HG02588 (cell line): ENCODE results near the gene SNX20.

Source experiments
- ATAC-seq: cut with Tn5 transposase; IDR thresholded peaks from one replicate; pipeline ENCODE4 v1.9.1; 2021; ENCODE audit warnings: mild to moderate bottlenecking, moderate library complexity; ENCODE audit not compliant: unreplicated experiment

Gene SNX20

GRCh38 chr16:50705436-50706110 is 24.5 kb upstream of the SNX20 start:
- ATAC-seq, result no peak

- no peak for ATAC-seq
Observed at GRCh38 chr16:50704245-50704644, 23.1 kb upstream of the SNX20 start.

- no peak for ATAC-seq
Observed at GRCh38 chr16:50702725-50703124, 21.6 kb upstream of the SNX20 start.

- ATAC-seq, result no peak
Observed at GRCh38 chr16:50699326-50700159, 18.4 kb upstream of the SNX20 start.

- ATAC-seq, result peak; percentile 41
Observed at GRCh38 chr16:50697881-50698767, 17.0 kb upstream of the SNX20 start.

DNA sequence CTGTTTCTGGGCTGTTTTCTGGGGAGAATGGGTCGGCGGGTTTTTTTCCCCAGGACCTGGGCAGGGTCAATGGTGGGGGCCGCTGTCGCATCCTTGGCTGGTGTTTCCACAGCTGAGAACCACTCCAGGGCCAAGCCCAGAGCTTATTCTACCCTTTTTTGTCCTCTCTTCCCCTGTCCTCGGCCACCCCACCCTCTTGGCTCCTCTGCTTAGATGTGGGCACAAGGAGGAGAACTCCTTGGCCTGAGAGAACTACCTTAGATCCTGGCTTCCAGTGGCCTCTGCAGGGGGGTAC is 16.3 kb upstream of the SNX20 start:
- no peak for ATAC-seq

DNA sequence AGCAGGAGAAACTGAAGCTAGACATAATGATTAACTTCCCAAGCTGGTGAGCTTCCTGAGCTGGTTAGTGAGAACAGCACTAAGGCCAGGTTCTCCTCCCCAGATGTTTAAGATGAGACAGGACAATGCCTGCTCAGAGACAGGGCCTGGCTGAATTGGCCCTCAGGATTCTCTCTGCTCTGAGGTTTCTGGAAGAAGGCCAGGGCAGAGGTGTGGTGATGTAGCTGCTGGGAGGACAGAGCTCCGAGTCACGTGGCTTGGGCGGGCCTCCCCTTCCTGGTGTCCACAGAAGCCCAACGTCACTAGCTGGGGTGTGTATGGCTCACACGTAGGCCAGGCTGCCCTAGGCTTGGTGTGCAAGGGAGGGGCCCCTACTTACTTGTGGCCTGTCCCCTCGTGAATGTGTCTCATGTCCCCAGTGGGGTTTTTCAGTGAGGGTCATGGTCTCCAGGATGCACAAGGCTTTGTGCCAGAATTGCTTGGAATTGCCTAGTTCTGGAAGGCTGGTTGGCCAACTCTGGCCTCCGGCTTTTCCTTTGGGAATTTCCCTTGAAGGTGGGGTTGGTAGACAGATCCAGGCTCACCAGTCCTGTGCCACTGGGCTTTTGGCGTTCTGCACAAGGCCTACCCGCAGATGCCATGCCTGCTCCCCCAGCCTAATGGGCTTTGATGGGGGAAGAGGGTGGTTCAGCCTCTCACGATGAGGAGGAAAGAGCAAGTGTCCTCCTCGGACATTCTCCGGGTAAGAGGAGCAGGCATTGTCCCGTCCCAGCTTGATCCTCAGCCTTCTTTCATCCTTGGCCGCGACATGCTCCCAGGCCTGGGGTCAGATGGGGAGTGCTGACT is 15.7 kb upstream of the SNX20 start:
- ATAC-seq, result peak; percentile 56

GRCh38 chr16:50696126-50696525 is 15.0 kb upstream of the SNX20 start:
- no peak for ATAC-seq

- ATAC-seq, result no peak
Observed at GRCh38 chr16:50695017-50696000, 14.2 kb upstream of the SNX20 start.

- no peak for ATAC-seq
Observed at GRCh38 chr16:50694206-50694605, 13.1 kb upstream of the SNX20 start.

- no peak for ATAC-seq
Observed at GRCh38 chr16:50692999-50693781, 12.1 kb upstream of the SNX20 start, which contains the start of gene NOD2. NOD2 (plus strand) TSS chr16:50693606; CDS start chr16:50699496, 5,890 bp downstream.

- no peak for ATAC-seq
Observed at GRCh38 chr16:50692644-50692998, 11.5 kb upstream of the SNX20 start.

DNA sequence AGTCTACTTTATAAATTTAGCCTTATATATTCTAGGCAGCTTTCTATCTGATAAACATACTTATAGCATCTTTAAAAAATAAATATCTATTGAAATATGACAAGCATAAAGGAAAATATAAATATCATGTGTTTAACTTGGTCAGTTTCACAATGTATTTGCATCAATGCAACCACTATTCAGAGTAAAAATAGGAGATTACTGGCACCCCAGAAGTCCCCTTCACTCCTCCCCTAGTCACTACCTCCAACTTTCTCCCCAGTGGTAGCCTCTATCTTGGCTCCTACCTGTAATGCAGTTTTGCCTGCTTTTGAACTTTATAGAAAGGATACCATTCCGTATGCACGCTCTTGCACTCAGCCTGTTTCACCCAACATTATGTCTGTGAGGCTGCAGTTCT is 9.1 kb upstream of the SNX20 start:
- ATAC-seq, result no peak

DNA sequence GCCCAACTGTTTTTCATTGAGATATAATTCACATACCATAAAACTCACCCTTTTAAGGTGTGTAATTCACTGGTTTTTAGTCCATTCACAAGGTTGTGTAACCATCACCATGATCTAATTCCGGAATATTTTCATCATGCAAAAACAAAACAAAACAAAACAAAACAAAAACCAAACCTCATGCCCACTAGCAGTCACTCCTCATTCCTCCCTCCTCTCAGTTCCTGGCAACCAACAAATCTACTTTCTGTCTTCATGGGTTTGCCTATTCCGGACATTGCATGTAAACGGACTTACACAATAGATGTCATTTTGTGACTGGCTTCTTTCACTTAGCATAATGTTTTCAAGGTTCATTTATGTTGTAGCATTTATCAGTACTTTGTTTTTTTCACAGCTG is 7.8 kb upstream of the SNX20 start:
- no peak for ATAC-seq

DNA sequence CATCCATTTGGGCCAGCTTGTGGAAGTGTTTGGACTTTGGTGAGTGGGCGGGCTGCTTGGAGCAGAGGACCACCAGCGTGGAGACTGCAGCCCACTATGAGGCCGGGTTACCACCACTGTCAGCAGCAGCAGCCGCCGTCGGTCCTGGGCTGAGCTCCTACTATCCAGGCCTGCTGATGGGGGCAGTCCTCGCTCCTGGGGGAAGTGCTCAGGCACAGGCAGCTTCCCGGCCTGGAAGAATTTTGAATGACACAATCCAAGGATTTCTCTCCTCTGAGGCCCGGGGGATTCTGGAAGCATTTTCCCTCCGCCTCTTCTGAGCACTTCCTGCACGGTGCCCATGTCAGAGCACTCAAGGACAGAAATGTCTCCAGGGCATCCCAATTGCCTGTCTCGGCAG is 7.0 kb upstream of the SNX20 start:
- no peak for ATAC-seq

DNA sequence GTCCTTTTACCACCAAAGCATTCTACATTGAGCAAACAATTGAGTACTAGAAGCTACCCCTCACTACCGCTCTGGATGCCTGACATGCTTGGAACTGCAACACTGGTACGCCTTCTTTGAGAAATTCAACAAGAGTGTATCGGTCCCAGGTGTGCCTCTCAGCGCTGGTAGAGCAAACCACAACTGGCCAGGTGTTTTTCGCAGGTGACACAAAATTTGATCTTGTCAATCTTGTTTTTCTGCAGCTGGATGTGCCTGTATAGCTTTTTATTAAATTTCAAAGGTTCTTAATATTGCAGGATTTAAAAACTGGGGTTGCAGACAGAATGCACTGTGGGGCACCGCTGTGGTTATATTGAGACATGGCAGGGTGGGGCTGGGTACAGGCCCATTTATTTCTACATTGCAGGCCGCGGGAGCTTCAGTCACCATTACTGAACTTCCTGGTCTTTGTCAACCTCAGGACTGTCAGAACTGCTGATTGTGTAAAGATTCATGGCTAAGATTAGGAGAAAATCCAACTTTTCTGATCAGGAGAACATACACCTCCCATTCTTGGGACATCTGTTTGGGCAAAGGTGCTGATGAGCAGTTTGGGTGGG is 4.5 kb upstream of the SNX20 start:
- ATAC-seq, result no peak

DNA sequence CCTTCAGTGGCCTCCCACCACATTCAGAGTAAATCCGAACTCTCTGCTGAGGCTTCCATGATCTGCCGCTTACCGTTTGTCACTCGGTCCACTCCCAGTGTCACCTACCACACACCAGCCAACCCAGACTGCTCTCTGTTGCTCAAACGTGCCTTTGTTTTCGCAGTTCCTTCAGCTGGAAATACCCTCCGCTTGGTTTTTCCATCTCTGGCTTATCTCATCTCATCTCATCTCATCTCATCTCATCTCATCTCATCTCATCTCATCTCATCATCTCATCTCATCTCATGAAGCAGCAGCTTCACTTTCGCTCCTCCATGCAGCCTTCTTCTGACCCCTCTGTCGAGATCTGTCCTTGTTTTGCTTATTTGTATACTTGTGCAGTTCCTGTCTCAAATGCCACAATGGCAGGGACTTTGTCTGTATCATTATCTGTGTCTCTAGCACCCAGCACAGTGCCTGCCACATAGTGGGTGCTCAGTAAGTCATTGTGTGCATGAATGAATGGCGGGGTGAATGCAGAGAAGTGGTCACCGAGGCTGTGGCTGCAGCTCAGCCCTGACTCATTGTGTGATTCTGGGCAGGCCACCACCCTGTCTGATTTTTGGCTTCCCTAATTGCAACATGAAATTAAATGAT is 3.8 kb upstream of the SNX20 start:
- ATAC-seq, result no peak
